NCI-H1417 (cell line): ENCODE results near the gene TIPIN.
"Not testable (repeated sequence)": the region's sequence is repeated elsewhere in the genome, so short reads cannot be mapped to it uniquely, and the experiment has no call there.

Experiments
- DNase-seq, 3 experiments: peaks; one replicate each; lab custom pipeline; 2025; lab: John Stamatoyannopoulos, UW

Gene TIPIN

GRCh38 chr15:66356359-66357236 is at the start of gene TIPIN:
TIPIN (minus strand) TSS chr15:66356685; CDS start chr15:66352947, 3,738 bp downstream.
- DNase-seq, result peak; percentile 89 to 99 (median 98)

- peak in 2 of 3 experiments; percentile 34 to 78 for DNase-seq
These were observed 49.1 kb upstream of the TIPIN start for GRCh38 chr15:66405615-66406014.

GRCh38 chr15:66405007-66405406 is 48.5 kb upstream of the TIPIN start:
- no peak for DNase-seq

GRCh38 chr15:66404532-66404931 is 48.0 kb upstream of the TIPIN start:
- DNase-seq, result no peak

DNA sequence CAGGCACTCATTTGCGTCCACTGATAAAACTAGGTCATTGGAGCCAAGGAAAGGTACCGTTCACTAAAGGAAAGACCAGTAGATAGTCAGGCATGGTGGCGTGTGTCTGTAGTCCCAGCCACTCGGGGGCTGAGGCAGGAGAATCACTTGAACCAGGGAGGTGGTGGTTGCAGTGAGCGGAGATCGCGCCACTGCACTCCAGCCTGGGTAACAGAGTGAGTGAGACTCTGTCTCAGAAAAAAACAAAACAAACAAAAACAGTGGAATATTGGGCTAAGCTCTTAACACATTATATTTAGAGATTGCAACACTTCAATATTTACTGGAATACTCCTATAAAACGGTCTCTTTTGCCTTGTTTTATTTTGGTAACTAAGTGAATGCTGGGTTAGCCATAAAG is 47.6 kb upstream of the TIPIN start:
- DNase-seq, result no peak

- DNase-seq, result no peak
These were observed 46.8 kb upstream of the TIPIN start for GRCh38 chr15:66403323-66403722.

DNA sequence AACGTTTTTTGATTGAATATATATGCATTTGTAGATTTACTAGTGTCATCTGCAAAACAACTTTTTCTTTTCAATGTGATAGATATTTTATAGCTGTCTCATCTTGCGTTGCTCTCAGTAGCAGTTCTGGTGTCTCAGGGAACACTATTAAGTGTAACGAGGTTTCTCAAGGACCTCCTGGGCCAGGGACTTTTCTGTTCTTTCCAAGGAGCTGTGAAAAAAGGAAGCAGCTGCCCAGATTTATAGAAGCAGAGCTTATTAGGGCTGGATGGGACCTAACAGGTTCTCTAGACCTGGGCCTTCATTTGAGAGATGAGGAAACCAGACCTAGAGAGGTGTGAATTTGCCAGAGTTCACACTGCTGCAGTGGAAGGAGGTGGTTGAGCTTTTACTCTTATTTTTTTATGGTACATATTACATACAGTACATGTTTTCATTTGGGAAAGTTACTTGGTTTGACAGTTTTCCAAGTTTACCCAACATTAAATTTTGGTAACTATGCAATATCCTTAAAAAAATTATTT is 46.3 kb upstream of the TIPIN start:
- DNase-seq, result no peak

DNA sequence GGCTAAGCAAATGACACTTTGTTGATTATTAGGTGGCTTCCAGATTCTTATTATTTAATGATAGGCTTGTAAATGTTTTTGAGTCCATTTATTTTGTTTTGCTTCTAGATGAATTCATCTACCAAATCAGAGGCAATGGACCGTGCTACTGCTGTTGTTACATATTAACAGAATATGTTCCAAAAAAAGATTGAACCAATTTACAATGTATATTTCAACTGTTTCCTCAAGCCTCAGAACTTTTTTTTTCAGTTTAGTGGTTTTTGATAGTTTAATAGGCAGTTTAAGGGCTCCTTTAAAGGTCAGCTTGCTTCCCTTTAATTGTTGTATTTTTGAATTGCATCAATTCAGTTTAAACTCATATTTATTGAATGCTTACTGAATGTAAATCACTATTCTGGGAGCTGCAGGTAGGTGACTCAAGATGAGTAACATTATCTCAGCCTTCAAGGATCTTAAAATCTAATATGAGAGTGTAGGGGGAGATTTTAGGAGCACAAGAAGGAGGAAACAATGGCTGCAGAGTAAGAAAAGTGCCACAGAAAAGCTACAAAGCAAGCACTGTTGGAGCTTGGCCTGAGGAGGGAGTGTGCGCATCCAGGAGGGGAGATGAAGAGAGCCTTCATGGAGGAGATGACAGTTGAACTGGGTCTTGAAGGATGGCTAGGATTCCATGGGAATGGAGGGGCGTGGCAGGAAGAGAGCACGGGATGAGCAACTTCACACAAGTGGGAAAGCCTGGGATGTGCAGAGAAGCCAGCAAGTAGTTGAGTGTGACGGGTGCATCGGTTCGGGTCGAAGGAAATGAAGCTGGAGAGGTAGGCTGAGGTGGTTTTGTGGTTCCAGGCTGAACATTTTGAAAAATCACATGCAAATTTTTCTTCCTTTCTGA is 44.9 kb upstream of the TIPIN start:
- no peak for DNase-seq

GRCh38 chr15:66400351-66400774 is 43.9 kb upstream of the TIPIN start:
- DNase-seq, result no peak

- no peak for DNase-seq
These were observed 42.8 kb upstream of the TIPIN start for GRCh38 chr15:66399276-66399675.

GRCh38 chr15:66394915-66395314 is 38.4 kb upstream of the TIPIN start:
- no peak for DNase-seq

- DNase-seq, result no peak
These were observed 38.0 kb upstream of the TIPIN start for GRCh38 chr15:66394472-66394871.

DNA sequence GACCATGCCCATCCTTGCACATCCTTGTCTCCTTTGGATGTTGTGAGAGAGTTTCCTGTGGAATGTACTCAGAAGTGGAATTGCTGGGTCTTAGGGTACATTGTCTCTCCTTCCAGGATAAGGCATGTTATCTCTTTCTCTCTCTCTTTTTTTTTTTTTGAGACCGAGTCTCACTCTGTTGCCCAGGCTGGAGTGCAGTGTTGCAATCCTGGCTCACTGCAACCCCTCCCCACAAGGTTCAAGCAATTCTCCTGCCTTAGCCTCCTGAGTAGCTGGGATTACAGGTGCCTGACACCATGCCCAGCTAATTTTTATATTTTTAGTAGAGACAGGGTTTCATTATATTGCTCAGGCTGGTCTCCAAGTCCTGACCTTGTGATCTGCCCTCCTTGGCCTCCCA is 36.6 kb upstream of the TIPIN start:
- DNase-seq, result not testable (repeated sequence)

GRCh38 chr15:66390678-66391077 is 34.2 kb upstream of the TIPIN start:
- no peak for DNase-seq

DNA sequence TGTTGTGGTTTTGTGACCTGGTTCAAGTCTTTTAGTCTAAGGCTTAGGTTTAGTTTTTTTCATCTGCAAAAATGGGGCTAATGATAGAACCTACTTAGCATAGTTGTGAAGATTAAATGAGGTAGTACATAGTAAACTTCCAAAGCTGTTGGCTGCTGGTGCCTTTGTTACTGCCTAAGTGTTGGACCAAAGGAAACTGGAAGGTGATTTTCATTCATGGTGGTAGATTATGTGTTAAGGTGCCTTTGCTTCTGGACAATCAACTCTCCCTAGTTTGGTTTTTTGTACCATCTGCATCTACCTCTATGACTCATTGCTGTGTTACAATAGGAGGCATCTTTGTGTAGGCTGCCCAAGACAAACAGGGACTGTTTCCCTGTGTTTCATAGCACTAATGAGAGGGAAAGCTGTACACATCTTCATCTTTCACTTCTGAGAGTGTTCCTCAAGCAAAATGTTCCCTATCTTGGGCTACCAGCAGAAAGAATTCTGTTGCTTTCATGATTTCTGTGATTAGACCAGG is 33.4 kb upstream of the TIPIN start:
- DNase-seq, result no peak

GRCh38 chr15:66389098-66389858 is 32.8 kb upstream of the TIPIN start:
- DNase-seq, result no peak

DNA sequence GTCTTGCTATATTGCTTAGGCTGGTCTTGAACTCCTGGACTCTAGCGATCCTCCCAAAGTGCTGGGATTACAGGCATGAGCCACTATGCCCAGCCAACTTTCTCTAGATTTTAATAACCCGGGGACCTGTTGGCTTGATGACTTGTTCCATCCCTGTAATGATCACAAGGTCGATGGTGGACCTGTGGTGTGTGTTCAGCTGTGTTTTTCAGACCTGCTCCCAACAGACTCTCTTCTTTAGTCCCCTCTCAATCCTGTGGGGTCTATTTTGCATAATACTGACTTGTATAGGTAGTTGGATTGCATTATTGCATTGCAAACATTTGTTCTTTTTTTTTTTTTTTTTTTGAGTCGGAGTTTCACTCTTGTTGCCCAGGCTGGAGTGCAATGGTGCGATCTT is 32.1 kb upstream of the TIPIN start:
- no peak for DNase-seq

DNA sequence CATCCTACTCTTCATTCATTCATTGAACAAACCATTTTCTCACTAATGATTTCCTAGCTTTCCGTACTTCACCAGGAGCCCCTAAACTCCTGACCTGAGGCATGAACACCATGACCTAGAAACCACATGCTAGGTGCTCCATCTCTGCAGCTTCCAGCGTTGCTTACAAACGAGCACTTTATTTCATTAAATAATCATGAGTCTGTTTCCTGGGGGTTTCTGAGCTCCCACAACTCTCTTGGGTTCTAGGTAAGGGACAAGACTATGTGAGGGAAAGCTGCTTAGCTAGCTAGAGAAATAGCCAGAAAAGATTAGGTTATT is 31.5 kb upstream of the TIPIN start:
- DNase-seq, result no peak

DNA sequence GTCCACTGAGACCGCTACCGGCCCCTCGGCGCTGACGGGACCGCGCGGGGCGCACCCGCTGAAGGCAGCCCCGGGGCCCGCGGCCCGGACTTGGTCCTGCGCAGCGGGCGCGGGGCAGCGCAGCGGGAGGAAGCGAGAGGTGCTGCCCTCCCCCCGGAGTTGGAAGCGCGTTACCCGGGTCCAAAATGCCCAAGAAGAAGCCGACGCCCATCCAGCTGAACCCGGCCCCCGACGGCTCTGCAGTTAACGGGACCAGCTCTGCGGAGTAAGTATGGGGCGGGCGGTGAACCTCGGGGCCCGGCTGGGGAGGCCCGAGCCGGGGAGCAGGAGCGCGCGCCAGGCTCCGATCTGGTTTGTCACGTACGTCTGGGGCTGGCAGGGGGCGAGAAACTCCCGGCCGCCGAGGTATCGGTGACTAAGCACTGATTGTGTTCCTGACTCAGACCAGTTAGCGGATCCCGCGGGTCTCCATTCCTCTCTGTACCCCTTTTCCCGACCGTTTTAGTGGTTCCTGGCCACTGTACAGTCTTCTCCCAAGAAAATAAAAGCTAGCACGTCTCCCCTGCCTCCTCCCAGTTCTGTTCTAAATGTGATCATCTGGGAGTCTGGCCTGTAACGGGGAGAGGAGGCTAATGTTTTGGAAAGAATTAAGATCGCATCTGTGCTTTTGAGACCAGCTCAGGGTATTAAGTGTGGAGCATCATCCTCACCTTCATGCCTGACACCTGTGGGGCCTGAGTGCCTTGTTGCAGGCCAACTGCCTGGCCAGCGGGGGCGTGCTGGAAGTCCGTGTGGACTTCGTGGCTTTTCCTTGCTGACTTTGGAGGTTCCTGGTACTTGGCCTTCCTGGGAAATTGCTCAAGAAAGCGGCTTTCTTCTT is 30.9 kb upstream of the TIPIN start:
- peak; percentile 15 to 82 (median 78) for DNase-seq

- DNase-seq, result peak; percentile 92 to 99 (median 99)
These were observed 30.0 kb upstream of the TIPIN start, which contains the start of gene MAP2K1 for GRCh38 chr15:66386204-66387123. MAP2K1 (plus strand) TSS chr15:66386912; CDS start chr15:66387348, 436 bp downstream.
